Activated gamma-delta T cell treated with anti-CD3 and anti-CD28 coated beads, Interleukin-2, amount 50 U/mL, for 16 hours (primary cell): ENCODE results near the gene GDAP1L1.
"Not testable (repeated sequence)": the region's sequence is repeated elsewhere in the genome, so short reads cannot be mapped to it uniquely, and the experiment has no call there.

Experiments used
- DNase-seq: peaks from one replicate; pipeline ENCODE4 v3.0.0-alpha.2; 2020; ENCODE audit warnings: low read depth

The GDAP1L1 gene

GRCh38 chr20:44302736-44303135 is 55.6 kb downstream of the GDAP1L1 start:
- no peak for DNase-seq

DNA sequence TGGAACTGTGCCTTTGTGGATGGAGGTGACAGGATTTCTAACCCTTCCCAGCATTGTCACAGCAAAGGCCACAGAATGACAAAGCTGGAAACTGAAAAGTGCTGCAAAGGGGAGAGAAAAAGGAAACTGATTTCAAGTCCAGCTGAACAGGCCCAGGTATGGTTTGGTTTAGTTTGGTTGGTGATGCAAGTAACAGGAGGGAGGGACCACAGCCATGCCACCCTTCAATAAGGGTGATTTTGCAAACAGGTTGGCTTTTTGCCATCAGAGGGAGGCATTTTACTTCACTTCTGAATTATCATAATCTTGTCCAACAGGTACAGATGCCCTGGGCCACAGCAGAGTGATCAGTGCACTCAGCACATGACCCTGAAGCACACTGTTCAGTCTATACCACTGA is 57.3 kb downstream of the GDAP1L1 start:
- DNase-seq = no peak

DNA sequence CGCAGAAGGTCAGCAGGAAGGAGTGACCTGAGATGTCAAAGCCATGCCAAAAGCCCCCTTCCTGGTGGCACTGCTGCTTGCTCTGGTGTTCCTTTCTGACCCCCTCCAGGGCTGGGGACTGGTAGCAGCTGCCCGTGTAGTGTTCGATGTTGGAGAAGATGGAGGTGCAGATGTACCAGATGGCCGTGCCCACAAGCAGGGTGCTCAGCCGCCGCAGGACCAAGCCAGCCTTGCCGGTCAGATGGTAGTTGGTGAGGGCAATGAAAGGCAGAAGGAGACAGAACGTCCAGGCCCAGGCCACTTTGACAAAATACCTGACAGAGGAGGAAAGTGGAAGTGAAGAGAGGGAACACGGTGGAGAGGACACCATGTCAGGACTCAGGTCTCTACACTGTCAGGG is 59.8 kb downstream of the GDAP1L1 start:
- DNase-seq = no peak

DNA sequence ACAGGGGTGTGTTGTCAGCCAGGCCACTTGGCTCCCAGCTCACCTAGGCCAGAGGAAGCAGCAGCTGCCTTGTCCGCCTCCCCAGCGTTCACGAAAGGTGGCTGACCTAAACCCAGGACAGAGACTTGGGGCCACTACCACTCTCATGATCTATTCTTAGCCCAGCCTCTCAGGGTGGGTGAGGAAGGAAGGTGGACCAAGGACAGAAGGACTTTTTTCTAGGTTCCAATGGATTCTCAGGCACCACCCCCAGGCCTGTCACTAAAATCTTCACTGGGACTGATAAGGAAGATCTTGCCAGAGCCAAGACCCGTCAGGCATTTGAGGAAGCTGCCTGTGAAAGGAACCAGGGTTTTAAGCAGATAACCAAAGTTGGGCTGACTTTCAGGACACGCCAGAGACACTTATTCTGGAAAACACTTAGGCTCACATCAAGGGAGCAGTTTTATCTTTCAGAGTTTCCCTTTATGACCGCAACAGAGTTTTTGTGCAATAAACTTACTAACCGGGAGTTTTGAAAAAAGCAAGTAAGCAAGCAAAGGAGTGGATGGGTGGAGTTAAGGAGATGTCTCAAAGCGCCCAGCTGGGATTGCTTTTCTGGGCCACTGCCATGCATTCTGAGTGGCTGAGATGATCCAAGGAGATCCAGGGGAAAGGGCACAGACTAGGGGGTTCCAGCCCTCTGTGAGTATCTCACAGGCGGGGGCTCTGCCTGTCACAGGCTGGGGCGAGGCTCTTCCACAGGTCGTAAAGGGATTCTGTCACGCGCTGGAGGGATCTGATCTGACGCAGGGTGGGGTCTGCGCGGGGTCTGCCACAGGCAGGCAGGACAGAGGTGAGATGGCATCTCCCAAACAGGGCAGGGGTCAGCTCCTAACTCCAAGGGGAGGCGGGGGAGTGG is 62.9 kb downstream of the GDAP1L1 start:
- DNase-seq = no peak

GRCh38 chr20:44310664-44311639 is 63.8 kb downstream of the GDAP1L1 start, which contains the start of gene FITM2:
Gene FITM2 (minus strand): TSS chr20:44311202. CDS start chr20:44311148, 54 bp downstream.
- DNase-seq = peak; percentile 97

DNA sequence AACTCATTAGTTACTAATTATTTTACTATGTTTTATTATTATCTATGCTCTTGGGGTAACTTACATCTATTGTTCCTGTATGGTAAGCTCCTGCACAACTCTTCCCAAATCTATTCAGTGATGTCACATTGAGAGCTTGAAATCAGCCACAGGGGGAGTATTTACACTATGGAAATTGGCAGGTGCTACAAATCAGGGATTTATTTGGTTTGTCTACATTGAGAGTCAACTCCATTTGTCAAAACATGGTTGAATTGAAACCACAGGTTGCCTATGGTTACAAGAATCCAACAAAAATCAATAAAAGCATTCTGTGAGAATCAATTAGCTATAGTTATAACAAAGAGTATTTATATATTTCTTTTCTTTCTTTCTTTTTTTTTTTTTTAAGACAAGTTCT is 67.8 kb downstream of the GDAP1L1 start:
- DNase-seq = no peak

- no peak for DNase-seq
Measured at GRCh38 chr20:44319839-44320422, 72.8 kb downstream of the GDAP1L1 start.

DNA sequence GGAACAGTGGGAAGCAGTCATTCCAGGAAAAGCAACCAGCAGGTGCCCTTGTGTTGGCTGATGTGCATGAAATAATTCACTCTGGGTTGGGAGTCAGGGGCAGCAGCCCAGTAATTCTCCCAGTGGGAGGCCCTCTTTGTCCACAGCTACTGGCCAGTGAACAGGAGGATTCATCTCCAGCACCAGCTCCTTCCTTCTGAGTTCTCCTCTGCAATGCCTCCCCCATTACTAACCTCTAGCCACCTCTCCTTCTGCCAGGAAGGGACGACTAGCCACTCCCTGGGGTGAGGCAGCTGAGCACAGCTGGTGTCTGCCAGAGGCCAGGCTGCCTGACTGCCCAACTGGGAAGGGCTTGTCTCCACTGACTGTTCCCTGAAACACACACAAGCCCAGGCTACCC is 77.2 kb downstream of the GDAP1L1 start:
- no peak for DNase-seq

- no peak for DNase-seq
Measured at GRCh38 chr20:44326391-44327159, 79.5 kb downstream of the GDAP1L1 start.

DNA sequence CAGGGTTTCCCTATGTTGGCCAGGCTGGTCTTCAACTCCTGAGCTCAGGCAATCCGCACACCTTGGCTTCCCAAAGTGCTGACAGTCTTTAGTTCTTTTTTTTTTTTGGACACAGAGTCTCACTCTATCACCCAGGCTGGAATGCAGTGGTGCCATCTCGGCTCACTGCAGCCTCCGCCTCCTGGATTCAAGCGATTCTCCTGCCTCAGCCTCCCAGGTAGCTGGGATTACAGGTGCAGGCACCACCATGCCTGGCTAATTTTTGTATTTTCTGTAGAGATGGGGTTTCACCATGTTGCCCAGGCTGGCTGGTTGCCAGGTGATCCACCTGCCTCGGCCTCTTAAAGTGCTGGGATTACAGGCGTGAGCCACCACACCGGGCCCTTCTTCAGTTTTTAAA is 80.6 kb downstream of the GDAP1L1 start:
- DNase-seq = not testable (repeated sequence)

- DNase-seq = no peak
Measured at GRCh38 chr20:44328428-44328827, 81.3 kb downstream of the GDAP1L1 start.
